K562 (cell line): ENCODE data around the gene KTI12. TPM values are rescaled to one million over a fixed set of nuclear protein-coding genes. Genes with fewer than 3 reads are reported as not detected.

Source experiments
- CEBPB ChIP-seq: fragments of 450-650 bp; IDR thresholded peaks from 2 replicates; pipeline ENCODE4 v1.6.1; 2016; ENCODE audit warnings: missing genetic modification characterization, missing compliant biosample characterization
- POLR2H ChIP-seq: IDR thresholded peaks from 2 replicates; pipeline ENCODE4 v1.6.1; 2016; ENCODE audit warnings: missing genetic modification characterization, low read depth, mild to moderate bottlenecking, control low read depth, missing compliant biosample characterization, moderate library complexity
- ZBTB1 ChIP-seq: sonication (generic); formaldehyde crosslinking; IDR thresholded peaks from 2 replicates; pipeline ENCODE4 v1.8.1; 2023; ENCODE audit warnings: missing genetic modification reagents, low read depth, mild to moderate bottlenecking, borderline replicate concordance
- polyA plus RNA-seq, 8 experiments: library from polyadenylated mRNA; depleted of rRNA in 4 of 8; stranded (reverse) in 5 of 8; unstranded in 3 of 8; fragments of >200 nt; fragmentation: Nextera tagmentation in 2 of 8; fragmentation: Illumina TruSeq in 1 of 8; extraction: Ambion mirVana in 2 of 8; extraction: Trizol in 1 of 8; gene quantifications; 2 replicates each; pipeline versions ENCODE4 v1.2.1 to v1.2.3, GENCODE V29; 2011 to 2014; ENCODE audit warnings: inconsistent platforms in 1 of 8, missing spikeins in 1 of 8
- total RNA-seq, 7 experiments: library from RNA; depleted of rRNA in 6 of 7; stranded (reverse); fragments of >200 nt in 6 of 7; fragmentation: Illumina TruSeq in 2 of 7; extraction: Trizol in 2 of 7; gene quantifications; 2 replicates each; pipeline versions ENCODE4 v1.2.1 to v1.2.3, GENCODE V29; 2011 to 2021; ENCODE audit warnings: low replicate concordance in 1 of 7
- TF ChIP-seq, protein P1 (sequence below): fragments of 250-450 bp; sonication (Bioruptor Pico); IDR thresholded peaks from 2 replicates; pipeline ENCODE4 v1.4.0; 2020; ENCODE audit warnings: mild to moderate bottlenecking
- TF ChIP-seq, protein P2 (sequence below): fragments of 250-450 bp; sonication (Bioruptor Pico); IDR thresholded peaks from 2 replicates; pipeline ENCODE4 v1.5.0; 2020; ENCODE audit warnings: mild to moderate bottlenecking, borderline replicate concordance

The KTI12 gene
- total and polyA plus RNA-seq, 9 of the 15 experiments (the other 6 are each of a cell fraction or from before 2014, with no cell fraction given): 3.1 to 22.8 (median 11.6) TPM

DNA sequence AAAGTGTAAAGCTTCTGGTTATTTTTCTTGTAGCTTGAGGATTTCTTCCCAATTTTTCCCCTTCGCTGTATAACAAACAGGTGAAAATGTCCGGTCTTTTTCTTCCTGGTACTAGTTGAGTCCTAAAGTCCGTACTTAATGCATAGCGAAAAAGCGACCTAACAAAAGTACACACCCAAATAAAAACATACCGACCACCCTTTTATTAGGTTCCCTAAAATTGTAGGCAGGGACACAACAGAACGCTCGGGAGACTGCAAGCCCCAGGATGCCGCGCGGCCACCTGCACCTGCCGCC is 22.2 kb upstream of the KTI12 start (continued):
- 0 out of 2 replicates have a peak, but pooled peaks have one; percentile 5 for TF ChIP-seq ZBTB1 (CRISPR knock-in tag)
- TF ChIP-seq CEBPB (tag): peak; percentile 56; the same call in 1 of the 2 replicates
- 0 out of 2 replicates have a peak, but pooled peaks have one; percentile 73 for TF ChIP-seq POLR2H
- TF ChIP-seq, protein P1, sequence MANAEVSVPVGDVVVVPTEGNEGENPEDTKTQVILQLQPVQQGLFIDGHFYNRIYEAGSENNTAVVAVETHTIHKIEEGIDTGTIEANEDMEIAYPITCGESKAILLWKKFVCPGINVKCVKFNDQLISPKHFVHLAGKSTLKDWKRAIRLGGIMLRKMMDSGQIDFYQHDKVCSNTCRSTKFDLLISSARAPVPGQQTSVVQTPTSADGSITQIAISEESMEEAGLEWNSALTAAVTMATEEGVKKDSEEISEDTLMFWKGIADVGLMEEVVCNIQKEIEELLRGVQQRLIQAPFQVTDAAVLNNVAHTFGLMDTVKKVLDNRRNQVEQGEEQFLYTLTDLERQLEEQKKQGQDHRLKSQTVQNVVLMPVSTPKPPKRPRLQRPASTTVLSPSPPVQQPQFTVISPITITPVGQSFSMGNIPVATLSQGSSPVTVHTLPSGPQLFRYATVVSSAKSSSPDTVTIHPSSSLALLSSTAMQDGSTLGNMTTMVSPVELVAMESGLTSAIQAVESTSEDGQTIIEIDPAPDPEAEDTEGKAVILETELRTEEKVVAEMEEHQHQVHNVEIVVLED (CRISPR knock-in tag): peak; percentile 1; the same call in 1 of the 2 replicates
- TF ChIP-seq, protein P2, sequence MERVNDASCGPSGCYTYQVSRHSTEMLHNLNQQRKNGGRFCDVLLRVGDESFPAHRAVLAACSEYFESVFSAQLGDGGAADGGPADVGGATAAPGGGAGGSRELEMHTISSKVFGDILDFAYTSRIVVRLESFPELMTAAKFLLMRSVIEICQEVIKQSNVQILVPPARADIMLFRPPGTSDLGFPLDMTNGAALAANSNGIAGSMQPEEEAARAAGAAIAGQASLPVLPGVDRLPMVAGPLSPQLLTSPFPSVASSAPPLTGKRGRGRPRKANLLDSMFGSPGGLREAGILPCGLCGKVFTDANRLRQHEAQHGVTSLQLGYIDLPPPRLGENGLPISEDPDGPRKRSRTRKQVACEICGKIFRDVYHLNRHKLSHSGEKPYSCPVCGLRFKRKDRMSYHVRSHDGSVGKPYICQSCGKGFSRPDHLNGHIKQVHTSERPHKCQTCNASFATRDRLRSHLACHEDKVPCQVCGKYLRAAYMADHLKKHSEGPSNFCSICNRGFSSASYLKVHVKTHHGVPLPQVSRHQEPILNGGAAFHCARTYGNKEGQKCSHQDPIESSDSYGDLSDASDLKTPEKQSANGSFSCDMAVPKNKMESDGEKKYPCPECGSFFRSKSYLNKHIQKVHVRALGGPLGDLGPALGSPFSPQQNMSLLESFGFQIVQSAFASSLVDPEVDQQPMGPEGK: 0 out of 2 replicates have a peak, but pooled peaks have one; percentile 19
- TF ChIP-seq, all 486 proteins: peak for 28
